ENCODE data around the gene ECT2.
"Not testable (repeated sequence)": the region's sequence is repeated elsewhere in the genome, so short reads cannot be mapped to it uniquely, and the experiment has no call there.

The ECT2 gene, protein sequence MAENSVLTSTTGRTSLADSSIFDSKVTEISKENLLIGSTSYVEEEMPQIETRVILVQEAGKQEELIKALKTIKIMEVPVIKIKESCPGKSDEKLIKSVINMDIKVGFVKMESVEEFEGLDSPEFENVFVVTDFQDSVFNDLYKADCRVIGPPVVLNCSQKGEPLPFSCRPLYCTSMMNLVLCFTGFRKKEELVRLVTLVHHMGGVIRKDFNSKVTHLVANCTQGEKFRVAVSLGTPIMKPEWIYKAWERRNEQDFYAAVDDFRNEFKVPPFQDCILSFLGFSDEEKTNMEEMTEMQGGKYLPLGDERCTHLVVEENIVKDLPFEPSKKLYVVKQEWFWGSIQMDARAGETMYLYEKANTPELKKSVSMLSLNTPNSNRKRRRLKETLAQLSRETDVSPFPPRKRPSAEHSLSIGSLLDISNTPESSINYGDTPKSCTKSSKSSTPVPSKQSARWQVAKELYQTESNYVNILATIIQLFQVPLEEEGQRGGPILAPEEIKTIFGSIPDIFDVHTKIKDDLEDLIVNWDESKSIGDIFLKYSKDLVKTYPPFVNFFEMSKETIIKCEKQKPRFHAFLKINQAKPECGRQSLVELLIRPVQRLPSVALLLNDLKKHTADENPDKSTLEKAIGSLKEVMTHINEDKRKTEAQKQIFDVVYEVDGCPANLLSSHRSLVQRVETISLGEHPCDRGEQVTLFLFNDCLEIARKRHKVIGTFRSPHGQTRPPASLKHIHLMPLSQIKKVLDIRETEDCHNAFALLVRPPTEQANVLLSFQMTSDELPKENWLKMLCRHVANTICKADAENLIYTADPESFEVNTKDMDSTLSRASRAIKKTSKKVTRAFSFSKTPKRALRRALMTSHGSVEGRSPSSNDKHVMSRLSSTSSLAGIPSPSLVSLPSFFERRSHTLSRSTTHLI

DNA sequence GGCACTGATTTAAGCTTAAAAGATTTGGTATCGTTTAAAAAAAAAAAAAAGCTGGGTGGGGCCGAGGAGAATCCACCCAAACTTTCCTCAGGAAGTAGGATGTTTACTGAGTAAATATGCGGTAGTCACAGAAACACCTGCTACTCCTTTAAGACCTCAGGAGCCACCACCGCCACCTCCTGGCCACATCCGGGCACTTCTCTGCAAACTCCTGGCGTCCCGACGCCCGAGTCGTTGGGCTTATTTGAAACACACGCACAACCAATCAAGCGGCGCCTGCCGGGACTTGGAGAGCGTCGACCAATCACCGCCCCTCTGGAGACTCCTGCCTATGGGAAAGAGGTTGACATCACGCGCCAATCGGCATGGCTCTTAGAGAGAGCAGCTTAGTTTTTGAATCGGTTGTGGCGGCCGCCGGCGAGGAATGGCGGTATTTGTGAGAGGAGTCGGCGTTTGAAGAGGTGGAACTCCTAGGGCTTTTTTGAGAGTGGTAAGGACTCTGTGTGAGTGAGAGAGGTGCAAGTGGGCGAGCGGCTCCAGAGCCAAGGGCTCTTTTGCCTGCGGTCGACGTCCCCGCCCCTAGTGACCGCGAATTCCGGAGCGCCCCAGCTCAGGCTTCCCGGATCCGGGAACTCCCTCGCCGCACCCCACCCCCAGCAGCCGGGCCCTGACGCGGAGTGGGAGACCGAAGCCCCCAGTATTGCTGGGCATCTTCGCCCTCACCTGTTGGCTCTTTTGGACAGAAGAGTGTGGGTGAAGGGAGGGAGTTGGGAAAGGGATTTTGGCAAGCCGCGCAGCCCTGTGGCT is at the start of gene ECT2:
ECT2 (plus strand) TSS at position 359 of the 807 bp plus-strand sequence. CDS start 3,805 bp downstream, outside the sequence.
- peak; percentile 99 for DNase-seq (ENCODE audit: low spot score)

DNA sequence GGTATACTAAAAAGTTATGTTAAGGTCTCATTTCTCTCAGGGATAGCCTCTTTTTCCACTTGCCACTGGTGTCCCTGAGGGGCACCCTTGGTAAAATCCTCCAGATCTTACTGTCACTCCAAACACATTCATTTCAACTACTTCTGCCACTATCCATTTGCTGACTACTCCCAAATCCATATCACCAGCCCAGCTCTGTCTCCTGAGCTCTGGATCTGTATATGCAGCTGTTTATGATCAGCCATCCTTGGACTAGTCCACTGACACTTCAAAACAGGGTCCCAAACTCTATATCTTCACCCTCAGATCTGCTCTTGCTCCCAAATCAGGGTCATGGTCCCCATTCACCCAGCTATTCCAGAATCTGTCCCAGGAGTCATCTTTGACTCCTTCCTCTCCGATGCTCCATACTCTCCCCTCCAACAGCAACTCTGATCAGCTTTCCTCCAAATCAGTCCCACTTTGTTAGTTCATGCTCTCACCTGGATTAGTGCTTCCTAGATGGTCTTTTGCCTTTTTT is 49.5 kb upstream of the ECT2 start:
- no peak for DNase-seq (ENCODE audit: low spot score)

DNA sequence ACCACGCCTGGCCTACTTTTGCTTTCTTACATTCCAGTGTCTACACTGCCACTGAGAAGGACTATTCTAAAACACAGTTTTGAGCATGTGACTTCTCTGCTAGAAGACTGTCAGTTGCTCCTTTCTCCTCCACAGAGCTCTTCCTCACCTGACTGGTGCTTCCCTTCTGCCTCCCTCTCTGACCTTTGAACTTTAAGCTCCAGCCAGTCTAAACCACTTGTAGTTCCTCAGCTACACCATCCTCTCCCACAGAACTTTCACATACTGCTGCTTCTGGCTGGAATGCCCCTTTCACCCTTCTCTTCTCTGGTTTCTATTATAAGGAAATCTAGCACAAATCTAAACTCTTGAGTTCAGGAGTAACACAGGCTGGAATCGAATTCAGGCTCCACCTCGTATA is 48.8 kb upstream of the ECT2 start:
- DNase-seq (ENCODE audit: low spot score), result no peak

DNA sequence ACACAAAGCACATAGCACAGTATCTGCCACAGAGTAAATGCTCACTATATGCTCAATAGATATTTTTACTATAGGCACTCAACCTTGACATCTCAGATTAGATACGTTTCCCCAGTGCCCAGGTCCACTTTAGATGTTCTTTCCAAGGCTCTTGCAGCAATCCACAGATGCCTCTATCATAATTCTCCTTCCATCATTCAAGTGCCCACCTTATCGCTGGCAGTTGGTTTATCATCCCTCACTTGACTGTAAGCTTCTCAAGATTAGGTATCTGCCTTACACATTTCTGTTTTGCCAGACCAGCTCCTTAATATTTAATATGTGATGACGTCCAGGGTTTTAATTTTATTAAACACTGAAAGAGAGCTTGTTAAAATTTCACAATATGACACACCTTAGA is 48.3 kb upstream of the ECT2 start:
- DNase-seq (ENCODE audit: low spot score), result no peak

DNA sequence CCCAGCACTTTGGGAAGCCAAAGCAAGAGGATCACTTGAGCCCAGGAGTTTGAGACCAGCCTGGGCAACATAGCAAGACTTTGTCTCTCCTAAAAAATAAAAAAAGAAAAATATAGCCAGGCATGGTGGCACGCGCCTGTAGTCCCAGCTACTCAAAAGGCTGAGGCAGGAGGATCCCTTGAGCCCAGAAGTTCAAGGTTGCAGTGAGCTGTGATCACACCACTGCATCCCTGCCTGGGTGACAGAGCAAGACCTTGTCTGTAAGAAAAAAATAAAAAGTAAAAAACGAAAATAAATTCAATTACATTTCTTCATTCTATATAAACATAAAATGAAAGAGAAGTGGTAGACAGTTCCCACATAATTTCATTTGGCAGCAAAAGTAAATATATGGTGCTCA is 47.8 kb upstream of the ECT2 start:
- not testable (repeated sequence) for DNase-seq (ENCODE audit: low spot score)

DNA sequence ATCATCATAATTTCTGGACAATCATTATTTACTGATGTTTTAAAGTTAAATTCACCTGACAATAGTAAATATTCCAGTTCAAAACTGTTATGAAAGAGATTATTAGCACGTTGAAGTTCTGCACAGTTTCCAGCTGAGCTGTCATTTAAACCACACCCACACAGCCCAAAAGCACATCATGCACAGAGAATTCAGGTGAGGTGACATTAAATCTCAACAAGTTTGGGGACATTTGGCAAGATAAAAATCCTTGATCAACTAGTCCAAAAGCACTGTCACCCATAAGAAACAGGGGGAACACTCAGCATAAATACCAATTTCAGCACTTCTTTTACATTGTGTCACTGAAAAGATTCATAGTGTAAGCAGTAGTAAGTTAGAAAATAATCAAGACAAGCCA is 46.5 kb upstream of the ECT2 start:
- DNase-seq (ENCODE audit: low spot score), result no peak

DNA sequence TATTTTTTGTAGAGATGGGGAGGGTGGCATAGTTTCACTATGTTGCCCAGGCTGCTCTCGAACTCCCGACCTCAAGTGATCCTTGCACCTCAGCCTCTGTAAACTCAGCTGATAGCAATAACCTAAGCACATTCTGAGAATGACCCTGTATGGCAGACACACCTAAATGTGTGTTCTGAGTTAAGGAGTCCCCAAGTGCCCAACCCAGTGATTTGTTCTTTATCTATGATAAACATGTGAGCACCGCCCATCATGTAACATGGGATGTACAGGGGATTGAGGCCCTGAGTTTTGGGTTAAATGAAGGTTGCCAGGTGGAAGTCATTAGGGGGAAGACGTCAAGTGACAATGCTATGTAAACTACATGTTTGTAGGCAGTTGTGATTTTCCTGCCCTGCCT is 45.4 kb upstream of the ECT2 start:
- DNase-seq (ENCODE audit: low spot score), result no peak

DNA sequence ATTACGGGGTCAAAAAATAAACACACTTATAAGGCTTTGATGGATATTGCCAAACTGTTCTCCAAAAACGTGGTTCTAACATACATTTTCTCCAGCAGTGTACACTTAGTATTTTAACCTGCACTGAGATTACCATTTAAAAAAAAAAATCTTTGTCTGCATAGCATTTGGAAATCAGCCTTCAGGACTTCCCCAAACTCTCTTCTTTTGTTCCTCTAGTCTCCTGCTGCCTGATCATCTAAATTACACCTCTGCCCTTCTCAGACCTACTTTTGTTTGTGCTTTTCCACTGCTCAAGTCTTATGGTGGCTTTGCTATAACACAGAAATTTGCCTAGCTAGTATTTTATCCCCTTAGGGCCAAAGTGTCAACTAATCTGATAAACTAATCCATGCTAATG is 43.5 kb upstream of the ECT2 start:
- no peak for DNase-seq (ENCODE audit: low spot score)

DNA sequence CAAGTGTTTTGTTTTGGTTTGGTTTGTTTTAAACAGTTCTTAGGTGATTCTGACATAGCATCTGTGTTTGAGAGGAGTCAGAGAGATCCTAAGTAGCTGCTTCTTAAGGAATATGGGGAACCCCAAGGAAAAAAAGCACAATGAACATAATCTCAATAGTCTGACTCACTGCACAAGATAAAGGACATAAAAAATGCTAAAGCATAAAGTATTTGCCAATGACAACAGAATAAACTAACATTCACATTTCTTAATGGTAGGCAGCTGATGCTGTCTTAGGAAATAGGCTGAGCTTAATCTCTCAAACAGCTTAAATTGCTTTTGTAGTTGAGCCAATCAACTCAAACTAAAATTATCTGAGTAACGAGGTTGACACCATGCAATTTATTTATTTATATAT is 42.6 kb upstream of the ECT2 start:
- DNase-seq (ENCODE audit: low spot score), result no peak

DNA sequence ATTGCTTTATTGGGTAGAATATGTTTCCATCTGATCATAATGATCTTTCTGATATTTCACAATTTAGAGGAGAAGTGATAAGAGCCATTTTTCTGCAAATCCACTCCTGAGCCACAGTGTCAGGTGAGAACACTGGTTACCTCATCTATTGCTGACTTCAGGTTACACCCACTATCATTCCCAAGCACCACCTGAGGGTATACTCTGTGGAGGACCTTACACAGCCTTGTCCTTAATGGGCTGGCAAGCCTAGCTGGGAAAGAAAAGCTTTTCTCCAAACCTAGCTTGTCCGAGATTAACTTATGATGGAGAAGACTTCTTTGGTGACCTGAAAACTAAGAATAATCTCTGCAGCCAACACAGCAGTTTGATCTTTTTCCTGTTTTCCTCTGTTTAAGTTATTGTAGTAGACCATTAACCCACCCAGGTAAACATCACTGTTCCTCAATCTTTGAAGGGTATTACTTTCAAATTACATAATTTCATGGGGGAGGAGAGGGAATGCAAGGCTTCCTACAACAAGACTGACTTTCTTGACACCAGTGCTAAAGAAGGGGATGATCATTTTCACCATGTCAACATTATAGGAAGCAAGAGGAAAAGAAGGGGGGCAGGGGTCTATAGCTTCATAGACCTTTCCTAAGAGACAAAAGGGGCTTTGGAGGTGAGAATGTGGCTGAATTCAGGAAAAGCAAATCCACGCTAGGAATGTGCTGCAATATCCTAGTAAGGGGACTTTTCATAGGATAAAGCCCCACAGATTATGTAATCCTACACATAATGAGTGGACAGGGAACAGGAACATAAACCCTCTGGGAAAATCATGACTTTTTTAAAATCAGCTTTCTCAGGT is 41.4 kb upstream of the ECT2 start:
- no peak for DNase-seq (ENCODE audit: low spot score)

DNA sequence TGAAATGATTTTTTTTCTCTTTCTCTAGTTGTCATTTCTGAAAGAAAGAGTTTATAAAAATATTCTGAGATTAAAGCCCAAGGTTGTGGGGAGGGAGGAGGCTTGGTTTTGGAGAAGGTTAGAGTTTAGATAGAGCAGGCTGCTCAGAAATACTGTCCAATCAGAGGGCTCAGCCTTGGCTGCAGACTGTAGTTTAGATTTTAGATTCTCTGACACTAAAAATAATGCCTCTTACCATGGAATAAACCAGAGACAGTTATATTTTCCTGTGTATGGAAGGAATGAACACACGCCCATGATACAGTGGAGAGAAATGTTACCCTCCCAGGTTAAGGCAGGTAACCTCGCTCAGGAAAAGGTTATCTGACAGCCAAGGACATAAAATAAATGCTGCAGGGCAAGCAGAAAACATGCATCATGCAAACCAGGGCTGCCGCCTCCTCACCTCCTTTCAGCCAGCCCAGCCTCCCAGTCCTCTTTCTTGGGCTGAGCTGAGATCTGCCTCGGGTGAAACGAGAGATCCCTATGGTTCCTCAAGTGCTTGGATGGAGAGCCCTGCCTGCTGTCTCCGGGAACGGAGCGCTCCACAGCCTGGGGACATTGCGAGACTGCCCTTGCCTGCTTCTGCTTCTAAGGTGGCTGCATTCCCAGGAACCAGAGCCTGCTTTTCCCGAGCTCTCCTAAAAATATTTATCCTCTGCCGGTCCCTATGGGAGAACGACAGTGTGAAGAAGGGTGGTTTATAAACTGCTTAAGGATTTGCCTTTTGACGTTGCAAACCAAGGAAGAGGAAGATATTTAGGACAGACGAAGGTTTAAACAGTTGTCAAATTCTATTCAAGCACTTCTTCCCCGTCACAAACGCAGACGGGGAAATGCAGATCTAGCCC is 40.5 kb upstream of the ECT2 start:
- DNase-seq (ENCODE audit: low spot score), result no peak

DNA sequence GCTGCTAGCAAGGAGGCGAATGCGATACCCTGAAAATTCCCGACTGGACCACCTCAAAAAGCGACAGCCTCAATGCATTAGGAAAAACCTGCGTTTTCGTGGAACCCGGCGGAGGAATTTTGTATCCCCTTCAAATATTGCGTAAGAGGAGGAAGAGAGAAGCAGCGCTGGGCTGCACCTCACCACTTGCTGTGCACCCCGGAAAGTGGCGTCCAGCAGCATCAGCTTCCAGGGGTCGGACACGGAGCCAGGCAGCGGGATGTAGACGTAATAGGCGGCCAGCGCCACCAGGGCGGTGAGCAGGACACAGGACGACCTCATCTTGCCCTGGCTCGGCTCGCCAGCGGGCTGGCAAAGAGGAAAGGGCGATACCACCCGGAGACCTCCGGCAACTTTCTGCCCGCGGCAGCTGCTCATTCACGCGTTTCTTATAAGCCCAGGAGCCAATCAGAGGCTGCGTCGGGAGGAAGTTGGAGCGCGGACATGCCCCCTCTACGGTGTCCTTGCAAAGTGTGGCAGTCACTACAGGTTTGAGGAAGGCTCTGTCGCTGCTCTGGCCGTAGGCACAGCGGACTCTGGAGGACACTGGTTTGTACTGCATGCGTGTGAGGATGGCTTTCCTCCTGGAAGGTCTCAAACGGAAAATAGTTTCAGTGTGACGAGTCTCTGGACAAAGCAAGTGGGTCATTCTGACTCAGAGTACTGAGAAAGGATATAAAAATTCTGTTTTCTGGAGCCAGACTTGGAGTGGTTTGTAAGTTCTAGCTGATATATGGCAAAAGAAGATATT is 39.7 kb upstream of the ECT2 start, which contains the start of gene NCEH1:
NCEH1 (minus strand) TSS at position 404 of the 790 bp plus-strand sequence; CDS start at position 321, 83 bp downstream.
- peak; percentile 98 for DNase-seq (ENCODE audit: low spot score)

DNA sequence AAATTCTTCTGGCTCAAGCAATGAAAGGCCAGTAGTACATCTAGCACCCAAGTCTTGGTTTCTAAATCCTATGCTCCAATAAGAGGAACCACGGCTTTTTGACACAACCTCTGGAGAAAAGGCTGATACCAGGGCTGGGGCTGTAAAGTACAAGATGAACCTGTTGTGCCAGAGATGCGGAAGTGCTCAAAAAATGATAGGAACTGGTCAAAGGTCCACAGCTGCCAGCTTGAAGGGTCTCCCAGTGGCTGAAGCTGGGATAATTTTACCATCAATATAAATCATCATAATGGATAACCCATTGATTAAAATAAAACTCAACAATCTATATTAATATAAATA is 39.1 kb upstream of the ECT2 start:
- peak; percentile 59 for DNase-seq (ENCODE audit: low spot score)

DNA sequence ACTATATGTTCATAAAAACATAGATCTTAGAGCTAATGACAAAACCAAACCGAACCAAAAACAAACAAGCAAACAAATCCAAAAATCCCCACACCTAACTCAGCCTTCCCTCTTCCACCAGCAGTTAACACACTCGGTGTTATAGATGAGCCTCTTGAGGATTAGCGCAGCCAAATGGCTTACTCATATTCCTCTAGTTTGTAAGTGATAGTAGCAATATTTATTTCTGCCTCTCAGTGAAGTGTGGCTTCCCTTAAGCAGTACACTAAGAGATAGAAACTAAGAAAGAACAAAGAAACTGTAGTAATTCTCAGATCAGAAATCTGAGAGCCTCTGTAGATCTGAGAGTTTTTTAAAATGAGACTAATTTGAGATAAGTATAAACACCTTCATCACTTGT is 37.2 kb upstream of the ECT2 start:
- DNase-seq (ENCODE audit: low spot score), result no peak

DNA sequence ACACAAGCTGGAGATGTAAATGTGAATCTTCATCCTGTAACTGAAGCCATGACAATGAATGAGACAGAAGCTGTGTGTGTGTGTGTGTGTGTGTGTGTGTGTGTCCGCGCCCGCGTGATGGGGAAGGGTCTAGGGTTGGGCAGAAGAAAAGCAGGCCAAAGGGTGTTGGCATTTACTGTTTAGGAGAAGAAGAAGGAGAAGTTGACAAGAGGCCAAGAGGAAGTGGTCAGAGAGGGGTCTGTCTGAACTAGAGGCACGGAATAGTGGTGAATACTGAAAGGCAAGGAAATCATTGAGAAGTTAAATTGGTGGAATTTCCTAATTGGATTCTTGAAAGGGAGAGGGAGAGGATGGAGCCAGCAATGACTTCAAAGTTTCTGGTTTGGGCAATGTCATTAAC is 34.0 kb upstream of the ECT2 start:
- DNase-seq (ENCODE audit: low spot score), result no peak

DNA sequence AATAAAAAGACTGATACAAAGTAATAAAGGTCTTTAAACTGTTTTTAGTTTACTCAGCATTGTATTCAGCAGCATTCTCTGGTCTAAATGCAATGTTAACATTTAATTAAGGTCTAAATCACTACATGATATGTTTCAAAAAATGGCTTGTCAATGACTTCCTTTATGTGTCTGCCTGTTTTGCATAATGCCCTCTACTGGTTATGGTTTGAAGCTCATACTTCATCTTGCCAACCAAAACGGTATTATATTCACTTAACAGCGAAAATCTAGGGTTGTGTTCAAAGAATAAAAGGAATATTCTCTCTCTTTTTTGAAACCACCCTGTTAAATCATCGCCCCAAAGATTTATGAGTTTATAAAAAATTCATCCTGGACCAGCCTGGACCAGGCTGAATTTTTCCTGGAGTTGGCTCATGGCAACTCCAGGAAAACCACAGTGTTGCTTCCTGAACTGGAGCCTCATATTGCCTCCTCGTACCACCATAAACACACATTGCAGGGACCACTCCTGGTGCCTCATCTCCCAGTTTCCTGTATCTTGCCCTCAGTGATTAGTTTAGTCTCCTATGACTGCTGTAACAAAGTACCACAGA is 32.9 kb upstream of the ECT2 start:
- no peak for DNase-seq (ENCODE audit: low spot score)

DNA sequence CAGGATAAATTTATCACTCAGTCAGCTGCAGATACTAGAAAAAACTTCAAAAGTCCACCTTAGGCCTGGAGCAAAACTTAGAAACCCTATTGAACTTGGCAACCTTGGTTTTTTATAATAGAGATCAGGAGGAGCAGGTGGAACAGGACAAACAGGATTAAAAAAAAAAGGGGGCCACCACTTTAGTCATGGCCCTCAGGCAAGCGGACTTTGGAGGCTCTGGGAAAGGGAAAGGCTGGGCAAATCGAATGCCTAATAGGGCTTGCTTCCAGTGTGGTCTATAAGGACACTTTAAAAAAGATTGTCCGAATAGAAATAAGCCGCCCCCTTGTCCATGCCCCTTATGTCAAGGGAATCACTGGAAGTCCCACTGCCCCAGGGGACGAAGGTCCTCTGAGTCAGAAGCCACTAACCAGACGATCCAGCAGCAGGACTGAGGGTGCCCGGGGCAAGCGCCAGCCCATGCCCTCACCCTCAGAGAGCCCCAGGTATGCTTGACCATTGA is 27.9 kb upstream of the ECT2 start:
- DNase-seq (ENCODE audit: low spot score), result not testable (repeated sequence)

DNA sequence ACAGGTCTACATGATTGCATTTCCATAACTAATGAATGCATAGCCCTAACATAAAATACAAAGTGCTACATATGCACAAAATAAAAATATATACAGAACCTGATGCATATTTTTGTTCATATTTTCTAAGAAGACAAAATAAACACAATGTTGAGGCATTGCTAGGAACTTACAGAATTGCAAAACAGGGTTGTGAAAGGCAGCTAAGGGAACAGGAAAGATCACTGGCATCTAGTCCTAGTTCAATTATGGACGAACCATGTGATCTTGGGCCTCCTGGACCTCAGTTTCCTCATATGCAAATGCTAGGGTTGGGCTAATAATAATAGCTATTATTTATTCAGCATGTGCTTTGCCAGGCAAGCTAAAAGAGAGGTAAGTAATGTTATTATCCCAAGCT is 24.1 kb upstream of the ECT2 start:
- DNase-seq (ENCODE audit: low spot score), result no peak

DNA sequence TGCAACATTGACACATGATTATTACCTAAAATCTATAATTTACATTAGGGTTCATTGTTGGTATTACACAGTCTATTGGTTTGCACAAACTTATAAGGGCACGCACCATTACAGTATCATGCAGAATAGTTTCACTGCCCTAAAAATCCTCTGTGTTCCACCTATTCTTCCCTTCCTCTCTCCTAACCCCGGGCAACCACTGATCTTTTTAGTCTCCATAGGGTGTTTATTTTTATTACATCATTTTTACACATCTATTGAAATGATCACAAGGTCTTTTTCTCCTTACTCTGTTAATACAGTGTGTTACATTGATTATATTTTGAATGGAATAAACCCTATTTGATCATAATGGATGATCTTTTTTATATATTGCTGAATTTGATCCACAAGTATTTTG is 15.5 kb upstream of the ECT2 start:
- no peak for DNase-seq (ENCODE audit: low spot score)
